Jurkat, Clone E6-1 (cell line): ENCODE results near the gene TMEM63A.

Source experiments
- DNase-seq: peaks from one replicate; pipeline ENCODE4 v3.0.0-alpha.2; 2011; ENCODE audit warnings: low read depth, low spot score
- H3K4me3 ChIP-seq: 2 replicates; pipeline ENCODE4 v1.5.1; 2011; ENCODE audit warnings: mild to moderate bottlenecking, low read length, control low read depth, moderate library complexity

TMEM63A gene

GRCh38 chr1:225911191-225912130 lies 29.3 kb upstream of the TMEM63A start:
- DNase-seq: peak; percentile 37
- no peak overlapping the region for H3K4me3 ChIP-seq

GRCh38 chr1:225909477-225909876 lies 27.3 kb upstream of the TMEM63A start:
- DNase-seq: no peak
- H3K4me3 ChIP-seq: no peak overlapping the region

DNA sequence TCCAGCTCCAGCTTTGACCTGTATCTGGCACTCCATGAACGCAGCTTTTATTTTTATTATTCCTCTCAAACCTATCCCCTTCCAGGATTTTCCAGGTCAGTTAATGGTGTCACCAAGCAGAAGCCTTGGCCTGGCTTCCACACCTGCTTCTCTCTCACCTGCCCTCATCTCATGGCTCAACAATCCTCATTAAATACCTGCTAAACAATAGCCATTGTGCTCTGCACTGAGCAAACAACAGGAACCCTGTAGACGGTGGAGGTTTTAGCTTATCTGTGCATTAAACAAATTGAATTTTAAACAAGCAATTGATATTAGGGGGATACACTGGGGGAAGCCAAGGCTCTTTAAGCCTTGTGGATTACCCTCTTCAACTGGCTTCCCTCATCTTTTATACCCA lies 26.6 kb upstream of the TMEM63A start:
- no peak overlapping the region for H3K4me3 ChIP-seq
- DNase-seq: no peak

DNA sequence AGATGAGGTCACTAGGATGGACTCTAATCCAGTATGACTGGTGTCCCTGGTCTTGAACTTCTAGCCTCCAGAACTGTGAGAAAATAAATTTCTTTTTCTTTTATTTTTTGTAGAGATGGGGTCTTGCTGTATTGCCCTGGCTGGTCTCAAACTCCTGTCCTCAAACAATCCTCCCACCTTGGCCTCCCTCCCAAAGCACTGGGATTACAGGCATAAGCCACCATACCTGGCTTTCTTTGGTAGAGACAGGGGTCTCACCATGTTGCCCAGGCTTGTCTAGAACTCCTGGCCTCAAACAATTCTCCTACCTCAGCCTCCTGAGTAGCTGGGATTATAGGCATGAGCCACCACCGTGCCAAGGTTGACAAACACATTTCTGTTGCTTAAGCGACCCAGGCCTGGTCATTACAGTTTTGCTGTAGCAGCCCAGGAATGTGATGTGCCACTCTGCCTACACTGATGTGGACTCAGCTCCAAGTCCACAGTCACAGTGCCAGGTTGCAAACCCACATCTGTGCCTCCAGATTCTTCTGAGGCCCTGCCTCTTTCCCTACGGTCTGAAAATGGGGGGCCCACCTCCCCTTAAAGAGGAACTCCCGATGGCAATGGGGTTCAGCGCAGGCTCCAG lies 25.9 kb upstream of the TMEM63A start:
- DNase-seq: no peak
- no peak overlapping the region for H3K4me3 ChIP-seq

DNA sequence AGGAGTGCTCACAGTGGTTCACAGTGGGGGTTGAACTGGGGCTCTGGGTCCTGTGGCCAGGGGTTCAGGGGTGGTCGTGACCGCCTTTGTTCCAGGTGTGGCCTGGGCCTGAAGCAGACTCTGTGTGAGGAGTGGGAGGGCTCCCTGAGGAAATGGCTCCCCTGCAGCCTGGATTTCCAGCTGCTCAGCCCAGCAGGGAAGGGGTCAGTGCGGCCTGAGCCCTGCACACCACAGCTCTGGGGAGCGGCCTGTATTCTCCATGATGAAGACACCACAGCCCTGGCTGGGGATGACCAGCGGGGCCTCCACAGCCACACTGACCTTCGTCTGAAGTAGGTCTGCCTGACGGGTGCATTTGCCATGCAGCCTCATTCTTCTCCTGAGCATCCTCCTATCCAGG lies 25.2 kb upstream of the TMEM63A start:
- no peak overlapping the region for H3K4me3 ChIP-seq
- no peak for DNase-seq

GRCh38 chr1:225906467-225906866 lies 24.3 kb upstream of the TMEM63A start:
- no peak overlapping the region for H3K4me3 ChIP-seq
- no peak for DNase-seq

DNA sequence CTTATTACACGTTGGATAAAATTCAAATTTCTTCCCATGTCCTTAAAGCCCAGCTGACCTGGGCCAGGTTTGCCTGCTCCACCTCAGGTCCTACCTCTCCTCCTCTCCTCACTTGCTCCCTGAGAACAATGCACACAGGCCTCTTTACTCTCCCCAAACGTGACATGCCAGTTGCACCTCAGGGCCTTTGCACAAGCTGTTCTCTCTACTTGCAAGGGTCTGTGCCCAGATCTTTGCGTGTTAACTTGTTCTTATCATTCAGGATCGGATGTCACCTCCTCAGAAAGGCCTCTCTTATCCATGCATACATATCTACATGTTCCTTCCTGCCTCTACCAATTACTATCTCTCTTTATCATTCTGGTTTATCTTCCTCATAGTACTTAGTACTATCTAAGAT lies 21.4 kb upstream of the TMEM63A start:
- no peak for DNase-seq

DNA sequence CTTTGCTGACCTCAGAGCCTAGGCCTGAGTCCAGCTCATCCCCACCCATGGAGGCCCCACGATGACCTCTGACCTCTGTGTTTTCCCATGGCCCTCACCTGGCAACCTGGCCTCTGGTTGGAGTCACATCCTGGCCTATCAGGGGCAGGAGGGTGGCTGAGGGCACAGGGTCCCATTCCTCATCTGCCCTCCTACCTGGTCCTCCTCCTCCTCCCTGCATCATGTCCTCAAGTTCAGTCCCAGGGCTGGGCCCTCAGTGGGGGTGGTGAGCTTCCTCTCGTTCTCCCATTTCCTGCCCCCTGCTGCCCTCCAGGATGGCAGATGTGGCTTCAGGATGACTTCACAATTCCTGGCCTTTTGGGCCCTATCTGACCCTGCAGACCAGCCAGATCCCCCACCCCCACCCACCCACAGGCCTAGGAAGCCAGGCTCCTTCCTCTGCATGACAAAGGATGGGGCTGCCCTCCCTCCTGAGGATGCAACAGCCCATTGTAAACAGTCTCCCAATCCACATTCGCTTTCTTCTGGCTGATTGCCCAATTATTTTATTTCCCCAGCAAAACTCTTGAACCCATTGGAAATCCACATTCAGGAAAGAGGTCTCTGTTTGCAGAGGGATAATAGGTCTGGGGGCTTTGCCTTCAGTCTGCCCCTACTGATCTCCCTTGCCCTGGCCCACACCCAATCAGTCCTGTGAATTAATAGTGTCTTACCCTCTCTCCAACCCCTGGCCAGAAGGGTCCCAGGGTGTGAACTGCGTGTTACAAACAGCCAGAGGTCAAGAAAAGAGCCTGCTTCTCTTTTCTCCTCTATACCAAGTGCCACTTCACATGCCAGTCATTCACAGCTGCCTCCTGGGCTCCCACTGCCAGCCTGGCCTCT lies 17.1 kb upstream of the TMEM63A start:
- no peak for DNase-seq
- no peak overlapping the region for H3K4me3 ChIP-seq

More for the DNA sequence above, 21.4 kb upstream of the TMEM63A start:
- H3K4me3 ChIP-seq: no peak overlapping the region

DNA sequence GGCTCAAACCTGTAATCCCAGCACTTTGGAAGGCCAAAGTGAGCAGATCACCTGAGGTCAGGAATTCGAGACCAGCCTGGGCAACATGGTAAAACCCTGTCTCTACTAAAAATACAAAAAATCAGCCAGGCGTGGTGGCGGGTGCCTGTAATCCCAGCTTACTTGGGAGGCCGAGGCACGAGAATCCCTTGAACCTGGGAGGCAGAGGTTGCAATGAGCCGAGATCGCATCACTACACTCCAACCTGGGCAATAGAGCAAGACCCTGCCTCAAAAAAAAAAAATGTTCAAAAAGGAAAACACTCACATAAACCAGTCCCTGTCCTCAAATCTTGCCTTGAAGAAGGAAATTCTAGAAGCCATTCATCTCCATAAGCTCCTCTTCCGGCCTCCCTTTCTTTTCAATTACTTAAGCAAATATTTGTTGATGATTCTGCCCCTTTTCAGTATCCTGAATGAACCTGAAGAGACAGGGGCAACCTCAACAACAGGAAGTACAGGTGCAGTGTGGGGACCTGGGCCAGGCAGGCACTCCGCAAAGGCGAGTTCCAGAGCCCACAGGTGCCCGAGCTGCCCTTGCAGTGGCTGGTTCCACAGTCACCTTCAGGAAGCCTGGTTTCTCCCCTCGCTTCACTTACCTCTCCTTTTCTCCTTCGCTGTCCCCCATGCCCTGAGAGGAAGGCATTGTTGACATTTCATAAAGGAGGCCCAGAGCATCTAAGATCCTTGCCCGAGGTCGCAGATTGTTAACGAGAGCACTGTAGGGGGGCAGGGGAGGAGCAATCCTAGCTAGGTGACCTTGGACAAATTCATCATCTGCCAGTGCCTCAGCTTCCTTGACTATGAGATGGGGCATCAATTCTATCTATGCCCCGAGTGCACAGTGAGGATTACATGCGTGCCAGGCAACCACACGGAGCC lies 15.7 kb upstream of the TMEM63A start:
- H3K4me3 ChIP-seq: no peak overlapping the region
- DNase-seq: no peak

DNA sequence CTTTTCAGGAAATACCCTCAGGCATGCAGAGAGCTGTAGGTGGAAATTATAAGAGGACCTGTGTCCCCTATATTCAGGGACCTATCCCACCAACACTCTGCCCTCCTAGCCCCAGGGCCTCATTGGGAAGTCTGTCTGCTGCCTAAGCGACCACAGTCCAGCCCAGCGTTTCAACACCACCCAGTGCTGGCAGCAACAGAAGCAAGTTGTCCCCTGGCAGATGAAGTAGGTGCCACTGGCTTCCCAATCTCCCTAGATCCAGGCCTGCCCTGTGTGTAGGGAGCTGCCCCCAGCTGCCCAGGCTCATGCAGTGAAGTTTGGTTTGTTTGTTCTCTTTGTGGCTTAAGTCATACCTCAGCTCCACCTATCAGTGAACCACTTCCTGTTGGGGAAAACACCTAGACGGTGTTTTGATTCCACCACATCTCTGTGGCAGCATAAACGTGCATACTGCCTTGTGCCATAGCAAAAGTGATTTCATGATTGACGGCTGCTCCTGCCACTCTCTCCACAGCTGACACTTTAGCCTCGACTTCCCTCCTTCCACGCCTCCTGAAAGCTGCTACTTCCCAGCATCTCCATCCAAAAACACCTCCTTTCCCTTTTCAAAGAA lies 14.9 kb upstream of the TMEM63A start:
- peak; percentile 88 for DNase-seq
- no peak overlapping the region for H3K4me3 ChIP-seq

DNA sequence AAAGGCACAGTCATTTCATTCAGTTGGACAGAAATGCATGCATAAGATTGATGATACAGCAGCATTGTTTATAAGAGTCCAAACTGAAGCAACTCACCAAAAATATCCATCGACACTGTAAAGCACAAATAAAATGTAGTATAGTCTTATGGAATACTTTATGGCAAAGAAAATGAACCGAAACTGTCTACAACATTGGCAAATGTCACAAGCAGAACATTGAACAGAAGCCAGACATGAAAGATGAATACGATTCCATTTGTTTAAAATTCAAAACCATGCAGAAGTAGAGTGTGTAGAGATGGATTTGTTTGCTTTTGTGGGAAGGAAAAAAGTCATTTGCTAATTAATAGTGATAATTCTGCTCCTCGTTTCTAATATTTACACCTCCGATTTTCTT lies 14.3 kb upstream of the TMEM63A start:
- no peak overlapping the region for H3K4me3 ChIP-seq
- no peak for DNase-seq

- DNase-seq: no peak
- H3K4me3 ChIP-seq: no peak overlapping the region
Observed at GRCh38 chr1:225892307-225892706, 10.1 kb upstream of the TMEM63A start.

DNA sequence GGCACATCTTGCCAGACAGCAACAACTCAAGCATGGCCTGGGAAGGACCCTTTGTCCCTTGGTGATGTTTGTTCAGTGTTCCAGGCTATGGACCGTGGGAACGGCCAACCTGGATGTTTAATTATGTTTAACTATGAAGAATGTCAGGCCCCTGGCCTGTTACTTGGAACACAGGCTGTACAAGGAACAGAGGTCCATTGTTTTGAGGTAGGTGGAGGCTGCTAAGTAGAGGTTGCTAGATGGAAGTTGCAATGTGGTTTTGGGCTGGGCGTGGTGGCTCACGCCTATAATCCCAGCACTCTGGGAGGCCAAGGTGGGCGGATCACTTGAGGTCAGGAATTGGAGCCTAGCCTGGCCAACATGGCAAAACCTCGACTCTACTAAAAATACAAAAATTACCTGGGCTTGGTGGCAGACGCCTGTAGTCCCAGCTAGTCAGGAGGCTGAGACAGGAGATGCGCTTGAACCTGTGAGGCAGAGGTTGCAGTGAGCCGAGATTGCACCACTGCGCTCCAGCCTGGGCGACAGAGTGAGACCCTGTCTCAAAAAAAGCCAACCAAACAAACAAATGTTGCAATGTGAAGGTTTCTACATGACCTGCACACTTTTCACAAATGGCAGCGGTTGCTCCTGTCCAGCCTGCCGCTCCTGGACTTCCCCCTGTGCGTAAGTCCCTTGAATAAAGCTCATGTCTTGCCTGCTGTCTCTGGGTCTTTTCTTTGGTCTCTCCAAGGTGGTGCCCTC lies 9.2 kb upstream of the TMEM63A start:
- no peak for DNase-seq
- H3K4me3 ChIP-seq: no peak overlapping the region

DNA sequence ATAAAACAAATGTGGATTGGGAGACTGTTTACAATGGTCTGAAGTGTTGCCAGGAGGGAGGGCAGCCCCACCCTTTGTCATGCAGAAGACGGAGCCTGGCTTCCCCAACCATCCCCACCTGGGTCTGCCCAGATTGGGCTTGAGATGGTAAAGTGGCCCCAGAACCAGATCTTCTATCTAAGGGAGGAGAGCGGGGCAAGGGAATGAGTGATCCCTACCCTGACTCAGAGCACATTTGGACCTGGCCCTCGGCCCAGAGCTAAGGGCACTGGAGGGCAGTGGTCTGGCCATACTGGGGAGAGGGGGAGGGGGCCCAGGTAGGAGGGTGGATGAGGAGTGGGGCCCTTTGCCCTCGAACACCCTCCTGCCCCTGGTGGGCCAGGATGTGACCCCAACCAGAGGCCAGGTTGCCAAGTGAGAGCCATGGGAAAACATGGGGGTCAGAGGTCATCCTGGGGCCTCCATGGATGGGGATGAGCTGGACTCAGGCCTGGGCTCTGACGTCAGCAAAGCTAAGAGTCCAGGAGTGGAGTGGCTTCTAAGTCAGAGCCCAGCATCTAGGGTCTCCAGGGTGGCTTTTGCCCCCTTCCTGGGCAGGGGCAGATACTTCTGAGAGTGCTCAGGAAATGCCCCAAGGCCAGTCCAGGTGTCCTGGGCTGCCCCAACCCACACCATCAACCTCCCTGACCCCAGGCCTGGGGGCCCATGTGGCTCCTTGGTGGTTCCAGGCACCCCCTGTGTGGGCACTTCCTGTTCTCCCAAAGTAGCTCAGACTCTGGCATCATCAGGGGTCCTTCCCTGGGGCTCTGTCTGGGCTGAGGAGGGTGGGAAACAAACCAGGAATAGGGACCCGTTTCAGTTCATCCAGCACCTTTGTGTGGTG lies 8.4 kb upstream of the TMEM63A start:
- no peak for DNase-seq
- no peak overlapping the region for H3K4me3 ChIP-seq

DNA sequence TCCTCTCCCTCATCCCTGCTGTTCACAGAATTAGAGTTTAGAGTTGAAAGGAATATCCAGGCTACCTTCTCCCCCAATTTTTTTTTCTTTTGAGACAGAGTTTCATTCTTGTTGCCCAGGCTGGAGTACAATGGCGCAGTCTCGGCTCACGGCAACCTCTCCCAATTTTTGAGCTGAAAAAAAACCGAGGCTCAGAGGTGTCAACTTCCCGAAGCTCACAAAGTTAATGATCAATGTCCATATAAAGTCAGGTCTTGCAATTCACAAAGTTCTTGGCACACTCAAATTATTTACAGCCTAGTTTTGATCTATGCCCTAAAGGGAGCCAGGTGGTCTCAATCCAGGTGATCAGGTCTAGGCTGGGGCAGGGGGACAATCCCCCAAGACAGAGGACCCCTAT lies 7.6 kb upstream of the TMEM63A start:
- H3K4me3 ChIP-seq: no peak overlapping the region
- DNase-seq: no peak

- no peak for DNase-seq
- no peak within 1 kb of the TSS for H3K4me3 ChIP-seq
Observed at GRCh38 chr1:225888898-225889601, 6.9 kb upstream of the TMEM63A start, which contains the start of gene LEFTY1. TSS of gene LEFTY1 (minus strand) at chr1:225889146. CDS start at chr1:225889066, 80 bp downstream.
